Liver (tissue), 9 donors: ENCODE data around the gene SLC37A2. TPM values are rescaled to one million over a fixed set of nuclear protein-coding genes. Genes with fewer than 3 reads are reported as not detected.
"Not testable (repeated sequence)": the region's sequence is repeated elsewhere in the genome, so short reads cannot be mapped to it uniquely, and the experiment has no call there.

Experiments
- DNase-seq: peaks from one replicate; pipeline ENCODE4 v3.0.0-alpha.2; 2017; ENCODE audit warnings: low spot score
- H3K27ac ChIP-seq, 2 donors: one replicate each; pipeline ENCODE4 v1.7.0; 2013; ENCODE audit warnings: inconsistent platforms in 2 of 2, low read length in 2 of 2, control low read depth in 1 of 2, low read depth in 1 of 2, mild to moderate bottlenecking in 1 of 2
- H3K27me3 ChIP-seq, 4 donors: one replicate each; pipeline versions ENCODE4 v1.6.1 to v1.7.0; 2013; ENCODE audit warnings: low read length in 3 of 4, inconsistent platforms in 1 of 4, mild to moderate bottlenecking in 1 of 4, moderate library complexity in 1 of 4; ENCODE audit not compliant: control insufficient read depth in 4 of 4, insufficient read depth in 4 of 4
- H3K36me3 ChIP-seq, 4 donors: one replicate each; pipeline versions ENCODE4 v1.6.1 to v1.7.0; 2013; ENCODE audit warnings: low read length in 3 of 4, mild to moderate bottlenecking in 3 of 4, low read depth in 1 of 4, moderate library complexity in 1 of 4; ENCODE audit not compliant: control insufficient read depth in 4 of 4, insufficient read depth in 3 of 4
- H3K4me1 ChIP-seq, 4 donors: one replicate each; pipeline versions ENCODE4 v1.6.1 to v1.7.0; 2013; ENCODE audit warnings: low read length in 3 of 4, mild to moderate bottlenecking in 3 of 4, moderate library complexity in 1 of 4; ENCODE audit not compliant: control insufficient read depth in 4 of 4, insufficient read depth in 4 of 4
- H3K4me3 ChIP-seq, 3 donors: one replicate each; pipeline versions ENCODE4 v1.6.1 to v1.7.0; 2013; ENCODE audit warnings: low read length in 3 of 3, control low read depth in 1 of 3, low read depth in 1 of 3, mild to moderate bottlenecking in 1 of 3
- H3K9ac ChIP-seq, 2 donors: one replicate each; pipeline ENCODE4 v1.7.0; 2013; ENCODE audit warnings: low read length in 2 of 2, mild to moderate bottlenecking in 2 of 2, moderate library complexity in 2 of 2, control low read depth in 1 of 2, low read depth in 1 of 2
- H3K9me3 ChIP-seq, 4 donors: one replicate each; pipeline versions ENCODE4 v1.6.1 to v1.7.0; 2013; ENCODE audit warnings: low read length in 3 of 4; ENCODE audit not compliant: control insufficient read depth in 4 of 4
- ATF3 ChIP-seq: IDR thresholded peaks from 2 replicates; pipeline ENCODE4 v1.6.1; 2016; ENCODE audit warnings: antibody characterized with exemption
- CTCF ChIP-seq: fragments of 150-350 bp; IDR thresholded peaks from 2 replicates; pipeline ENCODE4 v1.5.1; 2017; ENCODE audit warnings: improper control_type of control experiment, low read depth, low read length; ENCODE audit not compliant: missing input control
- EGR1 ChIP-seq, 2 donors: IDR thresholded peaks; 2 replicates each; pipeline ENCODE4 v1.6.1; 2016 to 2018; ENCODE audit warnings: antibody characterized with exemption in 2 of 2, low read depth in 2 of 2
- FOXA1 ChIP-seq: IDR thresholded peaks from 2 replicates; pipeline ENCODE4 v1.6.1; 2016; ENCODE audit warnings: antibody characterized with exemption
- FOXA2 ChIP-seq: IDR thresholded peaks from 2 replicates; pipeline ENCODE4 v1.6.1; 2016; ENCODE audit warnings: antibody characterized with exemption
- GABPA ChIP-seq, 2 donors: IDR thresholded peaks in 1 of 2; conservative IDR thresholded peaks in 1 of 2; 2 replicates each; pipeline ENCODE4 v1.6.1; 2016; ENCODE audit warnings: antibody characterized with exemption in 2 of 2, mild to moderate bottlenecking in 1 of 2, moderate library complexity in 1 of 2
- HNF4A ChIP-seq, 2 donors: conservative IDR thresholded peaks; 2 replicates each; pipeline ENCODE4 v1.6.1; 2016; ENCODE audit warnings: antibody characterized with exemption in 2 of 2, mild to moderate bottlenecking in 2 of 2
- HNF4G ChIP-seq: IDR thresholded peaks from 2 replicates; pipeline ENCODE4 v1.6.1; 2016; ENCODE audit warnings: antibody characterized with exemption
- JUND ChIP-seq, 2 donors: IDR thresholded peaks; 2 replicates each; pipeline ENCODE4 v1.6.1; 2016; ENCODE audit warnings: antibody characterized with exemption in 2 of 2
- MAX ChIP-seq: IDR thresholded peaks from 2 replicates; pipeline ENCODE4 v1.6.1; 2016; ENCODE audit warnings: antibody characterized with exemption
- NR2F2 ChIP-seq: IDR thresholded peaks from 2 replicates; pipeline ENCODE4 v1.6.1; 2016; ENCODE audit warnings: antibody characterized with exemption
- RAD21 ChIP-seq, 2 donors: IDR thresholded peaks; 2 replicates each; pipeline ENCODE4 v1.6.1; 2016; ENCODE audit warnings: antibody characterized with exemption in 2 of 2, mild to moderate bottlenecking in 2 of 2
- REST ChIP-seq: IDR thresholded peaks from 2 replicates; pipeline ENCODE4 v1.6.1; 2016; ENCODE audit warnings: antibody characterized with exemption, mild to moderate bottlenecking
- RXRA ChIP-seq, 2 donors: IDR thresholded peaks; 2 replicates each; pipeline ENCODE4 v1.6.1; 2017 to 2018; ENCODE audit warnings: antibody characterized with exemption in 2 of 2, mild to moderate bottlenecking in 1 of 2
- SP1 ChIP-seq: IDR thresholded peaks from 2 replicates; pipeline ENCODE4 v1.6.1; 2018; ENCODE audit warnings: antibody characterized with exemption, mild to moderate bottlenecking
- TAF1 ChIP-seq: conservative IDR thresholded peaks from 2 replicates; pipeline ENCODE4 v1.6.1; 2016; ENCODE audit warnings: antibody characterized with exemption, mild to moderate bottlenecking
- YY1 ChIP-seq: IDR thresholded peaks from 2 replicates; pipeline ENCODE4 v1.6.1; 2016; ENCODE audit warnings: antibody characterized with exemption, mild to moderate bottlenecking
- ZBTB33 ChIP-seq: IDR thresholded peaks from 2 replicates; pipeline ENCODE4 v1.6.1; 2016; ENCODE audit warnings: antibody characterized with exemption
- WGBS: extraction: QIAGEN DNeasy Blood & Tissue Kit; methylation state at CpG from one replicate; pipeline ENCODE4 v1.1.7; 2013; 5-methylcytosine and 5-hydroxymethylcytosine counted together
- polyA plus RNA-seq, 2 donors: library from polyadenylated mRNA; stranded (reverse) in 1 of 2; unstranded in 1 of 2; fragments of 200-250 nt in 1 of 2; fragments of >200 nt in 1 of 2; fragmentation: Nextera tagmentation in 1 of 2; extraction: Ambion mirVana in 1 of 2; gene quantifications; one replicate each; pipeline versions ENCODE4 v1.2.1 to v1.2.3, GENCODE V29; 2013 to 2015
- total RNA-seq, 2 donors: library from RNA; depleted of rRNA; stranded (reverse); fragments of >200 nt; gene quantifications; one replicate each; pipeline ENCODE4 v1.2.3, GENCODE V29; 2014
- donor health status: healthy.
- donor health status: healthy.
- donor health status: healthy.
- donor health status: healthy.
- donor health status: healthy.

The SLC37A2 gene
- total and polyA plus RNA-seq, 4 donors = 0.51 to 12.3 (median 5.6) TPM

GRCh38 chr11:125055107-125055715 lies 7.9 kb upstream of the SLC37A2 start:
- DNase-seq = no peak
- TF ChIP-seq NR2F2 (no peak), YY1 (no peak), CTCF (no peak), FOXA1 (no peak), HNF4G (no peak), EGR1 (IDR thresholded peaks at IDR 0.05; ENCODE audit: low read depth in 2 of 2) (no peak), GABPA (IDR thresholded peaks at IDR 0.05 in 1 of 2, conservative IDR thresholded peaks at IDR 0.05 in 1 of 2) (no peak), RXRA (IDR thresholded peaks at IDR 0.05) (no peak), RAD21 (IDR thresholded peaks at IDR 0.05) (no peak), FOXA2 (no peak), HNF4A (conservative IDR thresholded peaks at IDR 0.05) (no peak), TAF1 (no peak), ATF3 (no peak), REST (no peak), MAX (no peak), JUND (IDR thresholded peaks at IDR 0.05) (no peak), ZBTB33 (no peak), SP1 (no peak)
- no peaks in the 10 kb centered on the region for H3K4me1 ChIP-seq
- H3K36me3 ChIP-seq = no peaks in the 10 kb centered on the region
- H3K27ac ChIP-seq = no peak overlapping the region
- H3K27me3 ChIP-seq = no peaks in the 10 kb centered on the region
- no peaks in the 10 kb centered on the region for H3K9me3 ChIP-seq
- WGBS = 82% methylated on average over 2 of the region's 2 CpGs
- H3K9ac ChIP-seq = no peak overlapping the region
- no peak overlapping the region for H3K4me3 ChIP-seq

GRCh38 chr11:125056111-125056510 lies 7.0 kb upstream of the SLC37A2 start:
- not testable (repeated sequence) for H3K9ac ChIP-seq, H3K27ac ChIP-seq, H3K9me3 ChIP-seq, H3K27me3 ChIP-seq, H3K36me3 ChIP-seq, DNase-seq, H3K4me3 ChIP-seq, H3K4me1 ChIP-seq
- WGBS = 96% methylated on average over 2 of the region's 2 CpGs
